PC-3 (cell line): ENCODE measurements around the gene ASTN2.

Experiments used
- CTCF ChIP-seq: fragments of 300-600 bp; sonication (generic); conservative IDR thresholded peaks from 2 replicates; pipeline ENCODE4 v1.5.1; 2017; ENCODE audit warnings: antibody characterized with exemption, low read depth, mild to moderate bottlenecking, low read length
- EZH2 ChIP-seq: fragments of 300-600 bp; sonication (generic); IDR thresholded peaks from one replicate; pipeline ENCODE4 v1.6.1; 2017; ENCODE audit warnings: antibody characterized with exemption, mild to moderate bottlenecking, low read length; ENCODE audit not compliant: unreplicated experiment

DNA sequence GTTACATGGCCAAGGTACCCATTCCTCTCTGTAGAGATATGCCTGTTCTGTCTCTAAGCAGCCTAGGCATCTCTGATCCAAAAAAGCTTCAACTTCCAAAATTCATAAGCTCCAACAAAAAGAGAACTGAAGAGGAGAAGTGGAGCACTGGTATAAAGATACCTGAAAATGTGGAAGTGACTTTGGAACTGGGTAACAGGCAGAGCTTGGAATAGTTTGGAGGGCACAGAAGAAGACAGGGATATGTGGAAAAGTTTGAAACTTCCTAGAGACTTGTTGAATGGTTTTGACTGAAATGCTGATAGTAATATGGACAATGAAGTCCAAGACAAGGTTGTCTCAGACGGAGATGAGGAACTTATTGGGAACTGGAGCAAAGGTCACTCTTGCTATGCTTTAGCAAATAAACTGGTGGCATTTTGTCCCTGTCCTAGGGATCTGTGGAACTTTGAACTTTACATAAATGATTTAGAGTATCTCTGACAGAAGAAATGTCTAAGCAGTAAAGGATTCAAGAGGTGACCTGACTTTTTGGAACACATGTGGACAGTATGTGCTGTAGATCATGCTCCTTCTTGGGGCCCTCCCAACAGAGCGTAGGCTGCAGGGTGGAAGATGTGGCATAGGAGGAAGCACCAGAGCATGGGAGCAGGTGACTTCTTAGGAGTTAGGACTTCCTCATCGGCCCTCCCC, 889.9 kb downstream of the ASTN2 start:
- TF ChIP-seq CTCF (no peak), EZH2 (no peak)
